ENCODE data around the gene ZFP36L2. TPM values are rescaled to one million over a fixed set of nuclear protein-coding genes. Genes with fewer than 3 reads are reported as not detected.

The ZFP36L2 gene
- total and polyA plus RNA-seq, 9 of the 15 experiments (the other 6 are each of a cell fraction or from before 2014, with no cell fraction given), result 4.1 to 60.6 (median 20.3) TPM

- TF ChIP-seq MEF2D (tag; conservative IDR thresholded peaks at IDR 0.05; ENCODE audit: low read depth), result peak; percentile 20; the same call in 1 of the 2 replicates
- peak; percentile 72 for TF ChIP-seq NEUROD1 (IDR thresholded peaks at IDR 0.05; ENCODE audit: borderline replicate concordance, low read depth, low read length, partially characterized antibody)
- TF ChIP-seq KHSRP (IDR thresholded peaks at IDR 0.05), result peak; percentile 41; the same call in 1 of the 2 replicates
- no peak for TF ChIP-seq U2AF2 (optimal IDR thresholded peaks at IDR 0.05; ENCODE audit: low read depth, low read length)
- TF ChIP-seq HDAC2 (IDR thresholded peaks at IDR 0.05), result peak; percentile 85
- TF ChIP-seq RBM34 (IDR thresholded peaks at IDR 0.05; ENCODE audit: borderline replicate concordance, insufficient read depth, low read length), result no peak
- peak; percentile 62; the same call in 1 of the 2 replicates for TF ChIP-seq HEY1 (CRISPR knock-in tag; IDR thresholded peaks at IDR 0.05; ENCODE audit: borderline replicate concordance)
- no peak for TF ChIP-seq POU5F1 (IDR thresholded peaks at IDR 0.05; ENCODE audit: borderline replicate concordance, low read depth, low read length, partially characterized antibody)
- peak; percentile 88 for TF ChIP-seq TEAD4 (IDR thresholded peaks at IDR 0.05; ENCODE audit: low read length)
- TF ChIP-seq TEAD4 (CRISPR knock-in tag; IDR thresholded peaks at IDR 0.05; ENCODE audit: borderline replicate concordance), result no peak
- TF ChIP-seq UBTF (IDR thresholded peaks at IDR 0.05; ENCODE audit: borderline replicate concordance in 1 of 2, low read depth in 2 of 2, low read length in 2 of 2), result no peak
- TF ChIP-seq STAG1 (CRISPR knock-in tag; IDR thresholded peaks at IDR 0.05; ENCODE audit: borderline replicate concordance), result no peak
- TF ChIP-seq ZNF445 (CRISPR knock-in tag; IDR thresholded peaks at IDR 0.05; ENCODE audit: low read depth), result no peak
- TF ChIP-seq THRAP3 (IDR thresholded peaks at IDR 0.05; ENCODE audit: borderline replicate concordance), result no peak
- no peak for TF ChIP-seq SREBF1 (IDR thresholded peaks at IDR 0.05; ENCODE audit: borderline replicate concordance, low read depth, low read length)
- TF ChIP-seq MBD2 (IDR thresholded peaks at IDR 0.05; ENCODE audit: borderline replicate concordance, low read depth), result no peak; the same call in 1 of the 2 replicates
- TF ChIP-seq YBX1 (IDR thresholded peaks at IDR 0.05), result no peak
- no peak for TF ChIP-seq FIP1L1 (IDR thresholded peaks at IDR 0.05; ENCODE audit: low read depth, low read length, poor library complexity, severe bottlenecking)
- peak; percentile 86 for TF ChIP-seq ZNF668 (CRISPR knock-in tag; IDR thresholded peaks at IDR 0.05)
- no peak for TF ChIP-seq E2F1 (CRISPR knock-in tag; IDR thresholded peaks at IDR 0.05)
- TF ChIP-seq IFI16 (CRISPR knock-in tag; IDR thresholded peaks at IDR 0.05), result peak; percentile 46; the same call in 1 of the 2 replicates
- TF ChIP-seq SMARCA4 (IDR thresholded peaks at IDR 0.05), result peak; percentile 95
- TF ChIP-seq FOXJ3 (CRISPR knock-in tag; IDR thresholded peaks at IDR 0.05), result no peak
- TF ChIP-seq RBFOX2 (IDR thresholded peaks at IDR 0.05; ENCODE audit: low read depth, low read length), result no peak
- no peak for TF ChIP-seq NR3C1 (CRISPR knock-in tag; IDR thresholded peaks at IDR 0.05)
- TF ChIP-seq ADNP (tag; IDR thresholded peaks at IDR 0.05), result peak; percentile 79
- TF ChIP-seq ERF (CRISPR knock-in tag; IDR thresholded peaks at IDR 0.05), result 0 out of 2 replicates have a peak, but pooled peaks have one; percentile 79
- TF ChIP-seq MECOM (CRISPR knock-in tag; IDR thresholded peaks at IDR 0.05), result peak; percentile 60; the same call in 1 of the 2 replicates
- peak; percentile 89 for TF ChIP-seq TCF3 (CRISPR knock-in tag; IDR thresholded peaks at IDR 0.05)
Measured at GRCh38 chr2:43178055-43178598, 48.3 kb downstream of the ZFP36L2 start (continued).

Data from K562 (cell line).